ENCODE measurements around the gene OSBP2.
A peak's percentile ranks its signal among the peaks of the same experiment; 100 is the strongest.

The OSBP2 gene

GRCh38 chr22:30694640-30695350 lies at the start of gene OSBP2:
OSBP2 (plus strand) TSS chr22:30694874; CDS start chr22:30694910, 36 bp downstream.
- peaks cover 16% of the 10 kb centered on the region for H3K27me3 Mint-ChIP-seq (ENCODE audit: low read depth)
- H3K27ac Mint-ChIP-seq, result peak within 1 kb of the TSS; percentile 87
- H3K4me1 Mint-ChIP-seq (ENCODE audit: low read depth), result peaks cover 11% of the 10 kb centered on the region
- no peaks in the 10 kb centered on the region for H3K9me3 Mint-ChIP-seq
- no peaks in the 10 kb centered on the region for H3K36me3 Mint-ChIP-seq (ENCODE audit: low read depth)
- H3K4me3 Mint-ChIP-seq, result peak within 1 kb of the TSS; percentile 87

- H3K9me3 Mint-ChIP-seq, result no peaks in the 10 kb centered on the region
- no peak overlapping the region for H3K4me3 Mint-ChIP-seq
- peaks cover 34% of the 10 kb centered on the region for H3K4me1 Mint-ChIP-seq (ENCODE audit: low read depth)
- no peaks in the 10 kb centered on the region for H3K27me3 Mint-ChIP-seq (ENCODE audit: low read depth)
- peaks cover 7% of the 10 kb centered on the region for H3K36me3 Mint-ChIP-seq (ENCODE audit: low read depth)
- no peak overlapping the region for H3K27ac Mint-ChIP-seq
Observed at GRCh38 chr22:30646518-30647160, 48.0 kb upstream of the OSBP2 start.

- peaks cover 7% of the 10 kb centered on the region for H3K36me3 Mint-ChIP-seq (ENCODE audit: low read depth)
- H3K4me3 Mint-ChIP-seq, result no peak overlapping the region
- no peaks in the 10 kb centered on the region for H3K27me3 Mint-ChIP-seq (ENCODE audit: low read depth)
- H3K4me1 Mint-ChIP-seq (ENCODE audit: low read depth), result peaks cover 40% of the 10 kb centered on the region
- no peak overlapping the region for H3K27ac Mint-ChIP-seq
- H3K9me3 Mint-ChIP-seq, result no peaks in the 10 kb centered on the region
Observed at GRCh38 chr22:30647536-30647935, 47.1 kb upstream of the OSBP2 start.

- peaks cover 7% of the 10 kb centered on the region for H3K36me3 Mint-ChIP-seq (ENCODE audit: low read depth)
- H3K4me1 Mint-ChIP-seq (ENCODE audit: low read depth), result peaks cover 35% of the 10 kb centered on the region
- H3K27me3 Mint-ChIP-seq (ENCODE audit: low read depth), result no peaks in the 10 kb centered on the region
- peak overlapping the region; percentile 88 for H3K27ac Mint-ChIP-seq
- H3K9me3 Mint-ChIP-seq, result no peaks in the 10 kb centered on the region
- H3K4me3 Mint-ChIP-seq, result no peak overlapping the region
Observed at GRCh38 chr22:30648825-30649224, 45.8 kb upstream of the OSBP2 start.

GRCh38 chr22:30649430-30650007 lies 45.2 kb upstream of the OSBP2 start:
- Mint-ChIP-seq H3K27ac (peak overlapping the region; percentile 88), H3K4me1 (ENCODE audit: low read depth) (peaks cover 31% of the 10 kb centered on the region), H3K4me3 (no peak overlapping the region), H3K9me3 (no peaks in the 10 kb centered on the region), H3K36me3 (ENCODE audit: low read depth) (peaks cover 9% of the 10 kb centered on the region), H3K27me3 (ENCODE audit: low read depth) (no peaks in the 10 kb centered on the region)

- no peak overlapping the region for H3K4me3 Mint-ChIP-seq
- H3K4me1 Mint-ChIP-seq (ENCODE audit: low read depth), result peaks cover 31% of the 10 kb centered on the region
- H3K27ac Mint-ChIP-seq, result peak overlapping the region; percentile 46
- peaks cover 9% of the 10 kb centered on the region for H3K36me3 Mint-ChIP-seq (ENCODE audit: low read depth)
- no peaks in the 10 kb centered on the region for H3K9me3 Mint-ChIP-seq
- H3K27me3 Mint-ChIP-seq (ENCODE audit: low read depth), result no peaks in the 10 kb centered on the region
Observed at GRCh38 chr22:30650508-30651116, 44.1 kb upstream of the OSBP2 start.

GRCh38 chr22:30652852-30653251 lies 41.8 kb upstream of the OSBP2 start:
- H3K4me3 Mint-ChIP-seq, result no peak overlapping the region
- no peak overlapping the region for H3K27ac Mint-ChIP-seq
- no peaks in the 10 kb centered on the region for H3K9me3 Mint-ChIP-seq
- peaks cover 8% of the 10 kb centered on the region for H3K36me3 Mint-ChIP-seq (ENCODE audit: low read depth)
- H3K27me3 Mint-ChIP-seq (ENCODE audit: low read depth), result no peaks in the 10 kb centered on the region
- peaks cover 31% of the 10 kb centered on the region for H3K4me1 Mint-ChIP-seq (ENCODE audit: low read depth)

- H3K4me3 Mint-ChIP-seq, result no peak overlapping the region
- no peaks in the 10 kb centered on the region for H3K27me3 Mint-ChIP-seq (ENCODE audit: low read depth)
- peaks cover 4% of the 10 kb centered on the region for H3K36me3 Mint-ChIP-seq (ENCODE audit: low read depth)
- H3K27ac Mint-ChIP-seq, result no peak overlapping the region
- peaks cover 21% of the 10 kb centered on the region for H3K4me1 Mint-ChIP-seq (ENCODE audit: low read depth)
- no peaks in the 10 kb centered on the region for H3K9me3 Mint-ChIP-seq
Observed at GRCh38 chr22:30654361-30654760, 40.3 kb upstream of the OSBP2 start.

- H3K4me3 Mint-ChIP-seq, result no peak overlapping the region
- no peak overlapping the region for H3K27ac Mint-ChIP-seq
- peaks cover 18% of the 10 kb centered on the region for H3K4me1 Mint-ChIP-seq (ENCODE audit: low read depth)
- H3K27me3 Mint-ChIP-seq (ENCODE audit: low read depth), result no peaks in the 10 kb centered on the region
- peaks cover 12% of the 10 kb centered on the region for H3K36me3 Mint-ChIP-seq (ENCODE audit: low read depth)
- no peaks in the 10 kb centered on the region for H3K9me3 Mint-ChIP-seq
Observed at GRCh38 chr22:30655532-30655931, 39.1 kb upstream of the OSBP2 start.

- Mint-ChIP-seq H3K36me3 (ENCODE audit: low read depth) (peaks cover 34% of the 10 kb centered on the region), H3K27me3 (ENCODE audit: low read depth) (no peaks in the 10 kb centered on the region), H3K4me3 (no peak overlapping the region), H3K9me3 (no peaks in the 10 kb centered on the region), H3K4me1 (ENCODE audit: low read depth) (peaks cover 18% of the 10 kb centered on the region), H3K27ac (no peak overlapping the region)
Observed at GRCh38 chr22:30662040-30662439, 32.6 kb upstream of the OSBP2 start.

GRCh38 chr22:30664798-30665197 lies 29.9 kb upstream of the OSBP2 start:
- H3K27me3 Mint-ChIP-seq (ENCODE audit: low read depth), result peaks cover 5% of the 10 kb centered on the region
- no peak overlapping the region for H3K27ac Mint-ChIP-seq
- H3K4me1 Mint-ChIP-seq (ENCODE audit: low read depth), result peaks cover 25% of the 10 kb centered on the region
- no peak overlapping the region for H3K4me3 Mint-ChIP-seq
- H3K9me3 Mint-ChIP-seq, result no peaks in the 10 kb centered on the region
- peaks cover 31% of the 10 kb centered on the region for H3K36me3 Mint-ChIP-seq (ENCODE audit: low read depth)

GRCh38 chr22:30665266-30665665 lies 29.4 kb upstream of the OSBP2 start:
- H3K4me1 Mint-ChIP-seq (ENCODE audit: low read depth), result peaks cover 24% of the 10 kb centered on the region
- H3K27ac Mint-ChIP-seq, result no peak overlapping the region
- H3K27me3 Mint-ChIP-seq (ENCODE audit: low read depth), result peaks cover 5% of the 10 kb centered on the region
- no peaks in the 10 kb centered on the region for H3K9me3 Mint-ChIP-seq
- H3K4me3 Mint-ChIP-seq, result no peak overlapping the region
- H3K36me3 Mint-ChIP-seq (ENCODE audit: low read depth), result peaks cover 27% of the 10 kb centered on the region

GRCh38 chr22:30665786-30666185 lies 28.9 kb upstream of the OSBP2 start:
- no peak overlapping the region for H3K27ac Mint-ChIP-seq
- no peak overlapping the region for H3K4me3 Mint-ChIP-seq
- peaks cover 22% of the 10 kb centered on the region for H3K4me1 Mint-ChIP-seq (ENCODE audit: low read depth)
- peaks cover 23% of the 10 kb centered on the region for H3K36me3 Mint-ChIP-seq (ENCODE audit: low read depth)
- H3K27me3 Mint-ChIP-seq (ENCODE audit: low read depth), result peaks cover 5% of the 10 kb centered on the region
- H3K9me3 Mint-ChIP-seq, result no peaks in the 10 kb centered on the region

GRCh38 chr22:30667107-30667493 lies 27.6 kb upstream of the OSBP2 start:
- H3K9me3 Mint-ChIP-seq, result no peaks in the 10 kb centered on the region
- peaks cover 5% of the 10 kb centered on the region for H3K27me3 Mint-ChIP-seq (ENCODE audit: low read depth)
- H3K27ac Mint-ChIP-seq, result peak overlapping the region; percentile 78
- peaks cover 20% of the 10 kb centered on the region for H3K36me3 Mint-ChIP-seq (ENCODE audit: low read depth)
- peak overlapping the region; percentile 95 for H3K4me3 Mint-ChIP-seq
- peaks cover 22% of the 10 kb centered on the region for H3K4me1 Mint-ChIP-seq (ENCODE audit: low read depth)
